HepG2 (cell line): ENCODE data around the gene SLC35D2. TPM values are rescaled to one million over a fixed set of nuclear protein-coding genes. Genes with fewer than 3 reads are reported as not detected.

Experiments
- FOXP1 ChIP-seq, 2 experiments: fragments of 450-650 bp in 1 of 2; IDR thresholded peaks; 2 replicates each; pipeline ENCODE4 v1.6.1; 2017 to 2018; ENCODE audit warnings: antibody characterized with exemption in 1 of 2
- HNRNPK ChIP-seq: fragments of 200-400 bp; formaldehyde crosslinking; IDR thresholded peaks from 2 replicates; pipeline ENCODE4 v1.6.1; 2018; ENCODE audit warnings: low read length, low read depth, moderate library complexity, mild to moderate bottlenecking; ENCODE audit not compliant: poor library complexity, severe bottlenecking
- HOXA5 ChIP-seq: sonication (generic); formaldehyde crosslinking; IDR thresholded peaks from 2 replicates; pipeline ENCODE4 v1.4.0; 2020; ENCODE audit warnings: missing genetic modification reagents
- KAT8 ChIP-seq: IDR thresholded peaks from 2 replicates; pipeline ENCODE4 v1.6.1; 2016; ENCODE audit warnings: missing genetic modification reagents, missing compliant biosample characterization
- PHF20 ChIP-seq: sonication (generic); formaldehyde crosslinking; IDR thresholded peaks from 2 replicates; pipeline ENCODE4 v1.5.0; 2020; ENCODE audit warnings: mild to moderate bottlenecking, missing genetic modification reagents
- PRDM10 ChIP-seq: sonication (generic); formaldehyde crosslinking; IDR thresholded peaks from 2 replicates; pipeline ENCODE4 v1.4.0; 2020; ENCODE audit warnings: low read depth, missing genetic modification reagents
- REST ChIP-seq, 2 experiments: IDR thresholded peaks; 2 replicates each; pipeline ENCODE4 v1.6.1; 2011 to 2012; ENCODE audit warnings: low read length in 2 of 2, borderline replicate concordance in 1 of 2, low read depth in 1 of 2, mild to moderate bottlenecking in 1 of 2, moderate library complexity in 1 of 2
- RFX5 ChIP-seq: IDR thresholded peaks from 2 replicates; pipeline ENCODE4 v1.6.1; 2011; ENCODE audit warnings: low read depth, low read length, improper control_type of control experiment
- SMAD1 ChIP-seq: sonication (generic); formaldehyde crosslinking; IDR thresholded peaks from 2 replicates; pipeline ENCODE4 v1.4.0; 2020; ENCODE audit warnings: missing genetic modification reagents, low read depth, mild to moderate bottlenecking, borderline replicate concordance
- STAG1 ChIP-seq: sonication (generic); formaldehyde crosslinking; IDR thresholded peaks from 2 replicates; pipeline ENCODE4 v1.4.0; 2020; ENCODE audit warnings: missing genetic modification reagents
- TBX2 ChIP-seq: sonication (generic); formaldehyde crosslinking; IDR thresholded peaks from 2 replicates; pipeline ENCODE4 v1.5.0; 2020; ENCODE audit warnings: missing genetic modification reagents, mild to moderate bottlenecking, borderline replicate concordance
- U2AF2 ChIP-seq: fragments of 200-400 bp; formaldehyde crosslinking; IDR thresholded peaks from 2 replicates; pipeline ENCODE4 v1.6.1; 2017; ENCODE audit warnings: low read depth, mild to moderate bottlenecking, low read length
- ZBTB39 ChIP-seq: sonication (generic); formaldehyde crosslinking; IDR thresholded peaks from 2 replicates; pipeline ENCODE4 v1.5.0; 2020; ENCODE audit warnings: missing genetic modification reagents
- ZNF430 ChIP-seq: sonication (generic); formaldehyde crosslinking; IDR thresholded peaks from 2 replicates; pipeline ENCODE4 v1.9.0; 2021; ENCODE audit warnings: mild to moderate bottlenecking, missing genetic modification reagents
- ZNF563 ChIP-seq: sonication (generic); formaldehyde crosslinking; IDR thresholded peaks from 2 replicates; pipeline ENCODE4 v1.8.0; 2022; ENCODE audit warnings: mild to moderate bottlenecking, moderate library complexity, missing genetic modification reagents
- ZNF776 ChIP-seq: sonication (generic); formaldehyde crosslinking; IDR thresholded peaks from 2 replicates; pipeline ENCODE4 v1.4.0; 2020; ENCODE audit warnings: mild to moderate bottlenecking, missing genetic modification reagents
- ZNF878 ChIP-seq: sonication (generic); formaldehyde crosslinking; IDR thresholded peaks from 2 replicates; pipeline ENCODE4 v1.8.1; 2023; ENCODE audit warnings: mild to moderate bottlenecking, missing genetic modification reagents, moderate library complexity
- polyA plus RNA-seq, 8 experiments: library from polyadenylated mRNA; depleted of rRNA in 3 of 8; stranded (reverse) in 7 of 8; unstranded in 1 of 8; fragments of >200 nt; fragmentation: Illumina TruSeq in 4 of 8; extraction: Trizol in 4 of 8; gene quantifications; 2 replicates each; pipeline versions ENCODE4 v1.2.1 to v1.2.3, GENCODE V29; 2011 to 2016; ENCODE audit warnings: low read depth in 4 of 8, missing spikeins in 1 of 8, mixed read lengths in 1 of 8; ENCODE audit not compliant: insufficient read depth in 1 of 8
- total RNA-seq, 5 experiments: library from RNA; depleted of rRNA; stranded (reverse); fragments of >200 nt; fragmentation: Illumina TruSeq; extraction: Trizol; gene quantifications; 2 replicates each; pipeline ENCODE4 v1.2.3, GENCODE V29; 2016; ENCODE audit warnings: low read depth in 1 of 5
- TF ChIP-seq, protein P1 (sequence below): IDR thresholded peaks from 2 replicates; pipeline ENCODE4 v1.6.1; 2016; ENCODE audit warnings: mild to moderate bottlenecking, missing biosample characterization, missing genetic modification reagents

Gene SLC35D2
- total and polyA plus RNA-seq, 2 of the 13 experiments (the other 11 are each of a cell fraction or from before 2014, with no cell fraction given): 96.2 to 103 TPM

GRCh38 chr9:96391021-96391765 is 7.7 kb upstream of the SLC35D2 start (continued):
- no peak for TF ChIP-seq HOXA5
- TF ChIP-seq U2AF2: 0 out of 2 replicates have a peak, but pooled peaks have one; percentile 19
- TF ChIP-seq TBX2 (CRISPR knock-in tag): peak; percentile 85
- TF ChIP-seq ZNF878: peak; percentile 25; the same call in 1 of the 2 replicates
- TF ChIP-seq PHF20 (CRISPR knock-in tag): peak; percentile 61; the same call in 1 of the 2 replicates
- TF ChIP-seq REST (IDR thresholded peaks at IDR 0.05; ENCODE audit: borderline replicate concordance in 1 of 2, low read depth in 1 of 2, low read length in 2 of 2): peak in 1 of 2 experiments; percentile 32; a peak in 1 of 4 replicates
- TF ChIP-seq KAT8 (CRISPR knock-in tag): peak; percentile 84
- TF ChIP-seq FOXP1 (IDR thresholded peaks at IDR 0.05): no peak
- 0 out of 2 replicates have a peak, but pooled peaks have one; percentile 11 for TF ChIP-seq FOXP1 (CRISPR knock-in tag; IDR thresholded peaks at IDR 0.05)
- TF ChIP-seq ZBTB39 (CRISPR knock-in tag): 0 out of 2 replicates have a peak, but pooled peaks have one; percentile 25
- TF ChIP-seq ZNF430: peak; percentile 36; the same call in 1 of the 2 replicates
- TF ChIP-seq, protein P1, sequence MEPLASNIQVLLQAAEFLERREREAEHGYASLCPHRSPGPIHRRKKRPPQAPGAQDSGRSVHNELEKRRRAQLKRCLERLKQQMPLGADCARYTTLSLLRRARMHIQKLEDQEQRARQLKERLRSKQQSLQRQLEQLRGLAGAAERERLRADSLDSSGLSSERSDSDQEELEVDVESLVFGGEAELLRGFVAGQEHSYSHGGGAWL: peak; percentile 69; the same call in 1 of the 2 replicates
- TF ChIP-seq SMAD1 (CRISPR knock-in tag): no peak
- no peak for TF ChIP-seq ZNF776 (CRISPR knock-in tag)
- peak; percentile 76; the same call in 1 of the 2 replicates for TF ChIP-seq ZNF563 (CRISPR knock-in tag)
- TF ChIP-seq STAG1 (CRISPR knock-in tag): peak; percentile 32; the same call in 1 of the 2 replicates
- no peak for TF ChIP-seq HNRNPK
- TF ChIP-seq PRDM10 (CRISPR knock-in tag): peak; percentile 27; the same call in 1 of the 2 replicates
- peak; percentile 61; the same call in 1 of the 2 replicates for TF ChIP-seq RFX5
